H1 (cell line): ENCODE results near the gene PSMD6. TPM values are rescaled to one million over a fixed set of nuclear protein-coding genes. Genes with fewer than 3 reads are reported as not detected.

ENCODE experiments used
- CTCF ChIA-PET: fragments of 300-600 bp; sonication (Branson Sonifier 250); formaldehyde crosslinking; loops from one replicate; lab custom pipeline; 2021; ENCODE audit not compliant: partially characterized antibody; lab: Charles Lee
- POLR2A ChIA-PET: fragments of 300-600 bp; sonication (Branson Sonifier 250); formaldehyde crosslinking; loops from one replicate; lab custom pipeline; 2021; ENCODE audit warnings: inconsistent platforms; ENCODE audit not compliant: partially characterized antibody; lab: Charles Lee
- DNase-seq, 2 experiments: peaks; one replicate each; pipeline versions ENCODE4 v3.0.0 to v3.0.0-alpha.2; 2010 to 2022; ENCODE audit warnings: low spot score in 2 of 2, low read depth in 1 of 2, mixed read lengths in 1 of 2
- FAIRE-seq: peaks from 2 replicates; lab custom pipeline; 2011; peaks lifted over from hg19 to GRCh38; lab: Jason Lieb, UNC
- H2AFZ ChIP-seq: 2 replicates; pipeline ENCODE4 v1.8.1; 2012; ENCODE audit warnings: low read length, inconsistent platforms
- H2AK5ac ChIP-seq: 2 replicates; pipeline ENCODE4 v1.6.1; 2013; ENCODE audit warnings: low read depth, low read length
- H2BK120ac ChIP-seq: replicated peaks from 2 replicates; pipeline ENCODE3; 2013; ENCODE audit warnings: low read depth, low read length, inconsistent platforms
- H2BK12ac ChIP-seq: 2 replicates; pipeline ENCODE4 v1.6.1; 2013; ENCODE audit warnings: low read depth, low read length
- H2BK15ac ChIP-seq: 2 replicates; pipeline ENCODE4 v1.6.1; 2013; ENCODE audit warnings: low read length
- H2BK20ac ChIP-seq: 2 replicates; pipeline ENCODE4 v1.6.1; 2013; ENCODE audit warnings: low read length
- H2BK5ac ChIP-seq: 2 replicates; pipeline ENCODE4 v1.6.1; 2013; ENCODE audit warnings: low read depth, low read length
- H3K14ac ChIP-seq: 2 replicates; pipeline ENCODE4 v1.6.1; 2013; ENCODE audit warnings: inconsistent platforms; ENCODE audit not compliant: insufficient read length
- H3K18ac ChIP-seq: 2 replicates; pipeline ENCODE4 v1.6.1; 2013; ENCODE audit warnings: low read length; ENCODE audit errors: extremely low read depth
- H3K23ac ChIP-seq: 2 replicates; pipeline ENCODE4 v1.6.1; 2013; ENCODE audit warnings: inconsistent platforms; ENCODE audit not compliant: insufficient read length
- H3K23me2 ChIP-seq: 2 replicates; pipeline ENCODE4 v1.6.1; 2013; ENCODE audit warnings: low read depth, low read length
- H3K27ac ChIP-seq: 2 replicates; pipeline ENCODE4 v1.6.1; 2011; ENCODE audit warnings: low read depth, low read length, inconsistent platforms
- H3K27me3 ChIP-seq, 4 experiments: replicated peaks in 1 of 4; 1 replicate in 1 of 4; 2 replicates in 3 of 4; pipeline versions ENCODE4 v1.6.1 to v1.8.1; 2011 to 2013; ENCODE audit warnings: low read length in 3 of 4, mild to moderate bottlenecking in 3 of 4, inconsistent platforms in 2 of 4, mixed read lengths in 2 of 4, moderate library complexity in 1 of 4; ENCODE audit not compliant: control insufficient read depth in 3 of 4, insufficient read depth in 3 of 4; ENCODE audit errors: extremely low read depth in 1 of 4
- H3K36me3 ChIP-seq, 4 experiments: 2 replicates each; pipeline versions ENCODE4 v1.6.1 to v1.8.1; 2011 to 2013; ENCODE audit warnings: mild to moderate bottlenecking in 4 of 4, low read length in 3 of 4, moderate library complexity in 2 of 4, control low read depth in 1 of 4, inconsistent platforms in 1 of 4; ENCODE audit not compliant: insufficient read depth in 4 of 4, control insufficient read depth in 2 of 4
- H3K4ac ChIP-seq: replicated peaks from 2 replicates; pipeline ENCODE3; 2013; ENCODE audit warnings: low read length, low read depth, mixed read lengths, inconsistent platforms; ENCODE audit not compliant: insufficient read length
- H3K4me1 ChIP-seq, 4 experiments: replicated peaks in 1 of 4; 1 replicate in 1 of 4; 2 replicates in 3 of 4; pipeline versions ENCODE4 v1.6.1 to v1.8.1; 2011 to 2013; ENCODE audit warnings: low read length in 3 of 4, inconsistent platforms in 2 of 4, mixed read lengths in 1 of 4; ENCODE audit not compliant: insufficient read depth in 4 of 4, control insufficient read depth in 3 of 4
- H3K4me2 ChIP-seq, 2 experiments: 2 replicates each; pipeline versions ENCODE4 v1.6.1 to v1.8.1; 2011 to 2013; ENCODE audit warnings: low read depth in 2 of 2, low read length in 2 of 2, control low read depth in 1 of 2, inconsistent platforms in 1 of 2, mild to moderate bottlenecking in 1 of 2; ENCODE audit not compliant: insufficient read depth in 1 of 2
- H3K4me3 ChIP-seq, 4 experiments: fragments of 200-600, 300-600 bp in 1 of 4; sonication (generic), shearing (Covaris generic), sonication (Bioruptor Twin) in 1 of 4; 2 replicates each; pipeline versions ENCODE4 v1.5.1 to v1.8.1; 2011 to 2016; ENCODE audit warnings: low read length in 4 of 4, low read depth in 3 of 4, control low read depth in 2 of 4, inconsistent platforms in 2 of 4, mild to moderate bottlenecking in 2 of 4, mixed read lengths in 1 of 4, moderate library complexity in 1 of 4; ENCODE audit not compliant: insufficient read depth in 2 of 4; ENCODE audit errors: extremely low read depth in 1 of 4
- H3K56ac ChIP-seq: replicated peaks from 2 replicates; pipeline ENCODE3; 2013; ENCODE audit warnings: low read depth, mild to moderate bottlenecking, mixed read lengths, low read length, inconsistent platforms; ENCODE audit not compliant: insufficient read length
- H3K79me1 ChIP-seq: 2 replicates; pipeline ENCODE4 v1.6.1; 2013; ENCODE audit warnings: low read depth, low read length, control low read depth
- H3K79me2 ChIP-seq, 2 experiments: 2 replicates each; pipeline versions ENCODE4 v1.6.1 to v1.8.1; 2012 to 2013; ENCODE audit warnings: low read length in 2 of 2, mild to moderate bottlenecking in 2 of 2, inconsistent platforms in 1 of 2; ENCODE audit not compliant: insufficient read depth in 2 of 2, control insufficient read depth in 1 of 2
- H3K9ac ChIP-seq, 4 experiments: replicated peaks in 1 of 4; 1 replicate in 1 of 4; 2 replicates in 3 of 4; pipeline versions ENCODE4 v1.6.1 to v1.8.1; 2011 to 2013; ENCODE audit warnings: low read depth in 3 of 4, low read length in 3 of 4, control low read depth in 2 of 4, mild to moderate bottlenecking in 2 of 4, moderate library complexity in 2 of 4, inconsistent platforms in 1 of 4; ENCODE audit errors: extremely low read depth in 1 of 4
- H3K9me3 ChIP-seq, 2 experiments: 2 replicates each; pipeline versions ENCODE4 v1.6.1 to v1.8.1; 2012 to 2013; ENCODE audit warnings: mild to moderate bottlenecking in 2 of 2, moderate library complexity in 2 of 2, control low read depth in 1 of 2, inconsistent platforms in 1 of 2, low read depth in 1 of 2, low read length in 1 of 2, mixed read lengths in 1 of 2; ENCODE audit not compliant: insufficient read depth in 2 of 2
- H4K20me1 ChIP-seq, 2 experiments: replicated peaks in 1 of 2; 2 replicates each; pipeline versions ENCODE3 to v1.8.1; 2011 to 2013; ENCODE audit warnings: inconsistent platforms in 2 of 2, low read length in 2 of 2, mild to moderate bottlenecking in 1 of 2; ENCODE audit not compliant: insufficient read depth in 2 of 2, control insufficient read depth in 1 of 2
- H4K5ac ChIP-seq: 2 replicates; pipeline ENCODE4 v1.6.1; 2013; ENCODE audit warnings: low read length, low read depth, mixed read lengths, inconsistent platforms; ENCODE audit not compliant: insufficient read length
- H4K8ac ChIP-seq: 2 replicates; pipeline ENCODE4 v1.8.0; 2013; ENCODE audit warnings: mild to moderate bottlenecking, moderate library complexity, low read length, inconsistent platforms; ENCODE audit not compliant: insufficient read depth; ENCODE audit errors: extremely low read depth
- H4K91ac ChIP-seq: replicated peaks from 2 replicates; pipeline ENCODE3; 2013; ENCODE audit warnings: low read length, mixed read lengths, inconsistent platforms; ENCODE audit not compliant: insufficient read length
- ASH2L ChIP-seq: fragments of 200-600, 300-600 bp; sonication (generic); IDR thresholded peaks from one replicate; pipeline ENCODE4 v1.7.1; 2017; ENCODE audit warnings: low read length
- BACH1 ChIP-seq: IDR thresholded peaks from 2 replicates; pipeline ENCODE4 v1.6.1; 2012; ENCODE audit warnings: low read length, improper control_type of control experiment
- EGR1 ChIP-seq: IDR thresholded peaks from 2 replicates; pipeline ENCODE4 v1.6.1; 2011; ENCODE audit warnings: low read depth, low read length, borderline replicate concordance
- GTF2F1 ChIP-seq: IDR thresholded peaks from 2 replicates; pipeline ENCODE4 v1.6.1; 2012; ENCODE audit warnings: low read depth, low read length, improper control_type of control experiment, borderline replicate concordance
- HDAC2 ChIP-seq, 2 experiments: fragments of 300-600 bp in 1 of 2; sonication (generic) in 1 of 2; IDR thresholded peaks; 2 replicates each; pipeline ENCODE4 v1.6.1; 2011 to 2012; ENCODE audit warnings: low read depth in 2 of 2, low read length in 2 of 2, mild to moderate bottlenecking in 2 of 2, moderate library complexity in 2 of 2, borderline replicate concordance in 1 of 2, inconsistent platforms in 1 of 2
- KDM4A ChIP-seq: IDR thresholded peaks from one replicate; pipeline ENCODE4 v1.7.1; 2012; ENCODE audit warnings: low read depth, mild to moderate bottlenecking, moderate library complexity, low read length, inconsistent platforms; ENCODE audit not compliant: severe bottlenecking
- MAFK ChIP-seq: IDR thresholded peaks from 2 replicates; pipeline ENCODE4 v1.6.1; 2012; ENCODE audit warnings: low read depth, mild to moderate bottlenecking, improper control_type of control experiment, low read length
- POLR2AphosphoS5 ChIP-seq: IDR thresholded peaks from 2 replicates; pipeline ENCODE4 v1.6.1; 2011; ENCODE audit warnings: low read depth, low read length
- RAD21 ChIP-seq, 2 experiments: IDR thresholded peaks in 1 of 2; conservative IDR thresholded peaks in 1 of 2; 2 replicates each; pipeline ENCODE4 v1.6.1; 2011; ENCODE audit warnings: low read depth in 2 of 2, low read length in 2 of 2, improper control_type of control experiment in 1 of 2, inconsistent platforms in 1 of 2, mild to moderate bottlenecking in 1 of 2, moderate library complexity in 1 of 2
- RFX5 ChIP-seq: IDR thresholded peaks from 2 replicates; pipeline ENCODE4 v1.6.1; 2011; ENCODE audit warnings: low read depth, low read length, improper control_type of control experiment, borderline replicate concordance
- SUZ12 ChIP-seq: fragments of 200-600 bp; sonication (generic); IDR thresholded peaks from 2 replicates; pipeline ENCODE4 v1.6.1; 2012; ENCODE audit warnings: mild to moderate bottlenecking, inconsistent platforms, low read length, moderate library complexity, mixed read lengths
- TAF1 ChIP-seq: IDR thresholded peaks from 2 replicates; pipeline ENCODE4 v1.6.1; 2011; ENCODE audit warnings: mild to moderate bottlenecking, low read depth, low read length
- TCF12 ChIP-seq: IDR thresholded peaks from 2 replicates; pipeline ENCODE4 v1.6.1; 2011; ENCODE audit warnings: low read depth, mild to moderate bottlenecking, low read length
- TEAD4 ChIP-seq: IDR thresholded peaks from 2 replicates; pipeline ENCODE4 v1.6.1; 2012; ENCODE audit warnings: low read depth, low read length, inconsistent platforms, mixed read lengths
- ZNF274 ChIP-seq: IDR thresholded peaks from 2 replicates; pipeline ENCODE4 v1.7.0; 2012; ENCODE audit warnings: low read length, borderline replicate concordance; ENCODE audit errors: extremely low read depth
- WGBS, 2 experiments: shearing (Covaris generic) in 1 of 2; methylation state at CpG; one replicate each; pipeline versions ENCODE4 v1.1.6 to v1.1.7; 2013 to 2015; ENCODE audit warnings: low lambda C conversion rate in 2 of 2, mixed read lengths in 2 of 2, inconsistent platforms in 1 of 2, low coverage in 1 of 2, missing lambda C conversion rate in 1 of 2; ENCODE audit not compliant: insufficient replicate concordance in 2 of 2, insufficient coverage in 1 of 2, insufficient read length in 1 of 2; ENCODE audit errors: extremely low coverage in 1 of 2, missing lambda C conversion rate in 1 of 2; 5-methylcytosine and 5-hydroxymethylcytosine counted together
- polyA plus RNA-seq, 7 experiments: library from polyadenylated mRNA; depleted of rRNA in 3 of 7; stranded (reverse) in 5 of 7; unstranded in 2 of 7; fragments of >200 nt in 5 of 7; fragments of 200-250 nt in 2 of 7; gene quantifications; 1 replicate in 5 of 7; 2 replicates in 1 of 7; 4 replicates in 1 of 7; pipeline versions ENCODE4 v1.2.1 to v1.2.3, GENCODE V29; 2011 to 2013; ENCODE audit warnings: missing spikeins in 2 of 7, mixed read lengths in 2 of 7
- total RNA-seq: library from RNA; stranded (reverse); fragmentation: NEBNext Ultra II Directional; extraction: Animal tissue kit (Norgen Biotek cat#: 25700); gene quantifications from 2 replicates; pipeline ENCODE4 v1.2.1, GENCODE V29; 2021

PSMD6 gene
- total and polyA plus RNA-seq, 2 of the 8 experiments (the other 6 are each of a cell fraction or from before 2014, with no cell fraction given): 43.7 to 104 TPM

- H2AFZ ChIP-seq: no peak overlapping the region
- H2BK120ac ChIP-seq: no peak overlapping the region
- H3K4me1 ChIP-seq: no peaks in the 10 kb centered on the region
- no peak overlapping the region for H3K18ac ChIP-seq
- no peak overlapping the region for H3K4me3 ChIP-seq
- H3K14ac ChIP-seq: no peak overlapping the region
- H3K27me3 ChIP-seq: no peaks in the 10 kb centered on the region
- H3K4ac ChIP-seq: no peak overlapping the region
- no peak overlapping the region for H4K91ac ChIP-seq
- TF ChIP-seq KDM4A (no peak), MAFK (no peak), HDAC2 (IDR thresholded peaks at IDR 0.05; ENCODE audit: borderline replicate concordance in 1 of 2, low read depth in 2 of 2, low read length in 2 of 2) (no peak), TEAD4 (no peak), ZNF274 (no peak), BACH1 (no peak), POLR2AphosphoS5 (no peak), TAF1 (no peak), RAD21 (IDR thresholded peaks at IDR 0.05 in 1 of 2, conservative IDR thresholded peaks at IDR 0.05 in 1 of 2; ENCODE audit: low read depth in 2 of 2, low read length in 2 of 2) (no peak), GTF2F1 (no peak), TCF12 (no peak), RFX5 (no peak), SUZ12 (no peak), ASH2L (no peak), EGR1 (no peak)
- H3K56ac ChIP-seq: no peak overlapping the region
- no peak overlapping the region for H3K9ac ChIP-seq
- H3K4me2 ChIP-seq: no peak overlapping the region
- H3K27ac ChIP-seq: no peak overlapping the region
- WGBS, 2 experiments: 95% methylated on average over 2 of the region's 2 CpGs; no CpG with 5 or more reads in 1 of the 2 experiments
- no peaks in the 10 kb centered on the region for H3K9me3 ChIP-seq
- no peaks in the 10 kb centered on the region for H3K23me2 ChIP-seq
- no peak overlapping the region for H2BK12ac ChIP-seq
- H4K20me1 ChIP-seq: peaks cover 0 to 4% of the 10 kb centered on the region in 2 experiments
- H3K79me2 ChIP-seq: no peaks in the 10 kb centered on the region
- ChIA-PET CTCF (interaction anchor here (1.1 to 4.1 kb wide), 5 partner anchors 9 to 15 kb away, joined by 3 to 25 read pairs (median 4); partner anchors contain the start of gene PSMD6), POLR2A (interaction anchor here (1.3 to 2.7 kb wide), 3 partner anchors 10 to 443 kb away, joined by 3 to 12 read pairs (median 3); no protein-coding TSS in a partner anchor)
- no peak overlapping the region for H4K5ac ChIP-seq
- no peak for DNase-seq
- H2BK5ac ChIP-seq: no peak overlapping the region
- no peak for FAIRE-seq
- H3K36me3 ChIP-seq: peaks cover 20 to 66% (median 48%) of the 10 kb centered on the region in 4 experiments
- H2BK15ac ChIP-seq: no peak overlapping the region
- no peak overlapping the region for H2AK5ac ChIP-seq
- H4K8ac ChIP-seq: no peak overlapping the region
- no peaks in the 10 kb centered on the region for H3K79me1 ChIP-seq
- no peak overlapping the region for H2BK20ac ChIP-seq
- no peak overlapping the region for H3K23ac ChIP-seq
Observed at GRCh38 chr3:64008017-64008416, 15.3 kb downstream of the PSMD6 start.
